HL-60 (cell line): Measurements from ENCODE around the gene LMF2.

Source experiments
- DNase-seq, 2 experiments: peaks; one replicate each; pipeline ENCODE4 v3.0.0-alpha.2; 2010 to 2020; ENCODE audit warnings: low read depth in 1 of 2, low spot score in 1 of 2
- H3K27ac ChIP-seq: fragments of 250-450 bp; sonication (Bioruptor Pico); replicated peaks from 2 replicates; pipeline ENCODE4 v1.5.1; 2020; ENCODE audit warnings: mild to moderate bottlenecking, moderate library complexity
- H3K27me3 ChIP-seq: fragments of 250-450 bp; sonication (Bioruptor Pico); 2 replicates; pipeline ENCODE4 v1.5.1; 2021; ENCODE audit warnings: mild to moderate bottlenecking, moderate library complexity; ENCODE audit not compliant: insufficient read depth, poor library complexity, severe bottlenecking
- H3K4me3 ChIP-seq: replicated peaks from 2 replicates; pipeline ENCODE4 v1.5.1; 2011; ENCODE audit warnings: mild to moderate bottlenecking, control low read depth, low read length; ENCODE audit not compliant: insufficient read depth
- CTCF ChIP-seq: IDR thresholded peaks from one replicate; pipeline ENCODE4 v1.5.1; 2011; ENCODE audit warnings: low read length, control low read depth, inconsistent platforms; ENCODE audit not compliant: insufficient read depth
- GABPA ChIP-seq: IDR thresholded peaks from 2 replicates; pipeline ENCODE4 v1.6.1; 2012; ENCODE audit warnings: low read depth
- POLR2AphosphoS5 ChIP-seq: IDR thresholded peaks from 2 replicates; pipeline ENCODE4 v1.6.1; 2012; ENCODE audit warnings: low read depth
- REST ChIP-seq: IDR thresholded peaks from 2 replicates; pipeline ENCODE4 v1.6.1; 2012; ENCODE audit warnings: low read depth; ENCODE audit not compliant: insufficient replicate concordance
- SPI1 ChIP-seq: IDR thresholded peaks from 2 replicates; pipeline ENCODE4 v1.6.1; 2012; ENCODE audit warnings: low read depth, mild to moderate bottlenecking, borderline replicate concordance

Gene LMF2

GRCh38 chr22:50465066-50465930 lies 42.2 kb downstream of the LMF2 start:
- TF ChIP-seq POLR2AphosphoS5 (no peak), GABPA (no peak), CTCF (no peak), REST (no peak), SPI1 (no peak)
- no peak for DNase-seq
- Histone ChIP-seq H3K4me3 (no peak overlapping the region), H3K27ac (no peak overlapping the region), H3K27me3 (no peaks in the 10 kb centered on the region)

GRCh38 chr22:50464451-50464850 lies 43.1 kb downstream of the LMF2 start:
- DNase-seq = no peak
- no peaks in the 10 kb centered on the region for H3K27me3 ChIP-seq
- TF ChIP-seq POLR2AphosphoS5 = no peak
- TF ChIP-seq SPI1 = no peak
- TF ChIP-seq GABPA = no peak
- no peak for TF ChIP-seq REST
- no peak for TF ChIP-seq CTCF
- no peak overlapping the region for H3K4me3 ChIP-seq
- H3K27ac ChIP-seq = no peak overlapping the region

- H3K27me3 ChIP-seq = no peaks in the 10 kb centered on the region
- TF ChIP-seq GABPA (no peak), REST (no peak), SPI1 (no peak), CTCF (no peak), POLR2AphosphoS5 (no peak)
- no peak for DNase-seq
- H3K27ac ChIP-seq = no peak overlapping the region
- H3K4me3 ChIP-seq = no peak overlapping the region
Measured at GRCh38 chr22:50463188-50463900, 44.2 kb downstream of the LMF2 start.
